Measurements from ENCODE around the gene PLPPR1. TPM values are rescaled to one million over a fixed set of nuclear protein-coding genes. Genes with fewer than 3 reads are reported as not detected.

The PLPPR1 gene
- total RNA-seq (ENCODE audit: low replicate concordance), result not detected in 2 replicates

GRCh38 chr9:101028346-101029314 is at the start of gene PLPPR1:
Gene PLPPR1, plus strand, starts transcription at chr9:101028727.
- H3K4me3 ChIP-seq (ENCODE audit: low read depth, low read length), result peak within 1 kb of the TSS; percentile 59
- TF ChIP-seq CTCF (IDR thresholded peaks at IDR 0.05; ENCODE audit: insufficient read depth, low read length), result no peak
- peak; percentile 21 for DNase-seq (ENCODE audit: low read depth)

DNA sequence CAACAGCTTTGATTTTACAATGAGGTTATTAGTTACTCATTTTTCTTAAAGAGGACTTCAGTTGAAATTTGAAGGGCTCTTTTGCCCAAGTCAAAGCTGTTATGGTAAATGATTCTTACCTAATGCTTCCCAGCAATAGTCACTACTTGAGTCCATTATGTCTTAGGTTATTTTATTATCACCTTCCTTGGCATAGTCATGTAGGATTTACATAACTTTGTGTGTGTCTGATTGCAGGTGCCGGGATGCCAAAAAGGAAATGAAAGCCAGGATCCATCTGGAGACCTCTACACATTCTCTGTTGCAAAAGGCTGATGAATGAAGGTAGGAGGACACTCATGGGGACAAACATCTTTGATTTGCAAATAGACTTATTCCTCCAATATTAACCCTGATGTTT is 38.8 kb upstream of the PLPPR1 start:
- no peak for TF ChIP-seq CTCF (IDR thresholded peaks at IDR 0.05; ENCODE audit: insufficient read depth, low read length)
- H3K4me3 ChIP-seq (ENCODE audit: low read depth, low read length), result no peak overlapping the region
- DNase-seq (ENCODE audit: low read depth), result no peak

- DNase-seq (ENCODE audit: low read depth), result no peak
- TF ChIP-seq CTCF (IDR thresholded peaks at IDR 0.05; ENCODE audit: insufficient read depth, low read length), result no peak
Measured at GRCh38 chr9:100990605-100991381, 37.7 kb upstream of the PLPPR1 start.

GRCh38 chr9:100992632-100993031 is 35.9 kb upstream of the PLPPR1 start:
- no peak for TF ChIP-seq CTCF (IDR thresholded peaks at IDR 0.05; ENCODE audit: insufficient read depth, low read length)
- no peak for DNase-seq (ENCODE audit: low read depth)
- no peak overlapping the region for H3K4me3 ChIP-seq (ENCODE audit: low read depth, low read length)

More at GRCh38 chr9:100990605-100991381, 37.7 kb upstream of the PLPPR1 start:
- H3K4me3 ChIP-seq (ENCODE audit: low read depth, low read length), result no peak overlapping the region

DNA sequence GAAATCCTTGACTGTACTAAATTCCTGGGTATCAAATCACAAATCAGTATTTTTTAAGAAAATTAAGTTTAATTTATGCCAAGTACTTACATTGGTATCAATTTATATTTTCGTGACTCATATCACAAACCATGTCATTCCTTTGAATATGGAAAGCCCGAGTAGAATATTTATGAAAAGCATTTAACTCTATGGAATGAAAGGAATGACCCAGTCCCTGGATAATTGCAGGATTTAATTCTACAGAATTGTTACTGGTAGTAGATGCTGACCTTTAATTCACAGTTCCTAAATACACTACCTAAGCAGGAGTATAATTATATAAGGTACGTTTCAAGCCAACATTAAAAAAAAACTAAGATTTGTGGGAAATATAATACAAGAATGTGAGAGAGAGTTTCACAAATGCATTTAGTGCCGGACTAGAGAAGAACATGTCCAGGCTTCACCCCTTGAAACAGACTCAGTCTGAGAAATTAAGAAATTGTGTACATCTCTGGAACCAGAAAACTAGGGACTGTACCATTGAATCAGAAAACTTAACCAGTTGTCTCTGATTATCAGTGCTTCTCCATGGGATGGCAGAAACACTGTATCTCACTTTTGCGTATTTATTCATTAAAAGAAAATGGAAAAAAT is 28.5 kb upstream of the PLPPR1 start:
- no peak for TF ChIP-seq CTCF (IDR thresholded peaks at IDR 0.05; ENCODE audit: insufficient read depth, low read length)
- no peak for DNase-seq (ENCODE audit: low read depth)
- no peak overlapping the region for H3K4me3 ChIP-seq (ENCODE audit: low read depth, low read length)

DNA sequence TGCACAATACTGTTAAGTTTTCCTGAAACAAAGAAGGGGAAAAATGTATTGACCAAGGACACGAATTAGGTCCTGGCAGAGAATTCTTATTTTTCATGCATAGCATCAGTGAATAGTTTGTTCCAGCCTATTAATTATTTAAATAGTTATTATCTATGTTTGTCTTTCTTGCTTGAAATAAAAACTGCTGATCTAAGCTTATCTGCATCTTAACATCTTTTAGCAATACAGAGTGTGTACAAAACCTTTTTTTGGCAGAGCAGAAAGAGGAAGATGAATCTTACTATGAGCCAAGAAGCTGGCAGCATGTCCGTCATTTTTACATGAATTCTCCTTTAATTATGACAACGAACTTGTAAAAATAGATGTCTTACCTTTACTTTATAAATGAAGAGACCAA is 23.3 kb upstream of the PLPPR1 start:
- H3K4me3 ChIP-seq (ENCODE audit: low read depth, low read length), result no peak overlapping the region
- TF ChIP-seq CTCF (IDR thresholded peaks at IDR 0.05; ENCODE audit: insufficient read depth, low read length), result no peak
- DNase-seq (ENCODE audit: low read depth), result no peak
